Measurements from ENCODE around the gene MAML3.

MAML3 gene

GRCh38 chr4:139896091-139896604 lies 257.8 kb downstream of the MAML3 start:
- FAIRE-seq = no peak
- no peak for DNase-seq (ENCODE audit: insufficient read length, low spot score)
- no peak for TF ChIP-seq POLR2A (IDR thresholded peaks at IDR 0.05; ENCODE audit: low read depth, low read length)

GRCh38 chr4:139893801-139894200 lies 260.2 kb downstream of the MAML3 start:
- no peak for TF ChIP-seq POLR2A (IDR thresholded peaks at IDR 0.05; ENCODE audit: low read depth, low read length)
- FAIRE-seq (no peak), DNase-seq (ENCODE audit: insufficient read length, low spot score) (no peak)

GRCh38 chr4:139892973-139893736 lies 260.8 kb downstream of the MAML3 start:
- DNase-seq (ENCODE audit: insufficient read length, low spot score) = no peak
- TF ChIP-seq POLR2A (IDR thresholded peaks at IDR 0.05; ENCODE audit: low read depth, low read length) = no peak
- no peak for FAIRE-seq

GRCh38 chr4:139890816-139891215 lies 263.2 kb downstream of the MAML3 start:
- FAIRE-seq (no peak), DNase-seq (ENCODE audit: insufficient read length, low spot score) (no peak)
- no peak for TF ChIP-seq POLR2A (IDR thresholded peaks at IDR 0.05; ENCODE audit: low read depth, low read length)

GRCh38 chr4:139889901-139890300 lies 264.1 kb downstream of the MAML3 start:
- no peak for TF ChIP-seq POLR2A (IDR thresholded peaks at IDR 0.05; ENCODE audit: low read depth, low read length)
- FAIRE-seq (no peak), DNase-seq (ENCODE audit: insufficient read length, low spot score) (no peak)

GRCh38 chr4:139889264-139889663 lies 264.7 kb downstream of the MAML3 start:
- DNase-seq (ENCODE audit: insufficient read length, low spot score) = no peak
- no peak for FAIRE-seq
- TF ChIP-seq POLR2A (IDR thresholded peaks at IDR 0.05; ENCODE audit: low read depth, low read length) = no peak

- TF ChIP-seq POLR2A (IDR thresholded peaks at IDR 0.05; ENCODE audit: low read depth, low read length) = no peak
- FAIRE-seq (no peak), DNase-seq (ENCODE audit: insufficient read length, low spot score) (no peak)
Measured at GRCh38 chr4:139887962-139888735, 265.8 kb downstream of the MAML3 start.

- no peak for DNase-seq (ENCODE audit: insufficient read length, low spot score)
- FAIRE-seq = no peak
- no peak for TF ChIP-seq POLR2A (IDR thresholded peaks at IDR 0.05; ENCODE audit: low read depth, low read length)
Measured at GRCh38 chr4:139887376-139887802, 266.6 kb downstream of the MAML3 start.

GRCh38 chr4:139886798-139887197 lies 267.2 kb downstream of the MAML3 start:
- TF ChIP-seq POLR2A (IDR thresholded peaks at IDR 0.05; ENCODE audit: low read depth, low read length) = no peak
- FAIRE-seq = no peak
- DNase-seq (ENCODE audit: insufficient read length, low spot score) = no peak

GRCh38 chr4:139884438-139884837 lies 269.5 kb downstream of the MAML3 start:
- FAIRE-seq (no peak), DNase-seq (ENCODE audit: insufficient read length, low spot score) (no peak)
- no peak for TF ChIP-seq POLR2A (IDR thresholded peaks at IDR 0.05; ENCODE audit: low read depth, low read length)

GRCh38 chr4:139880841-139881240 lies 273.1 kb downstream of the MAML3 start:
- no peak for DNase-seq (ENCODE audit: insufficient read length, low spot score)
- TF ChIP-seq POLR2A (IDR thresholded peaks at IDR 0.05; ENCODE audit: low read depth, low read length) = no peak
- no peak for FAIRE-seq

- no peak for DNase-seq (ENCODE audit: insufficient read length, low spot score)
- no peak for TF ChIP-seq POLR2A (IDR thresholded peaks at IDR 0.05; ENCODE audit: low read depth, low read length)
- no peak for FAIRE-seq
Measured at GRCh38 chr4:139878050-139878449, 275.9 kb downstream of the MAML3 start.

- FAIRE-seq = no peak
- no peak for TF ChIP-seq POLR2A (IDR thresholded peaks at IDR 0.05; ENCODE audit: low read depth, low read length)
- no peak for DNase-seq (ENCODE audit: insufficient read length, low spot score)
Measured at GRCh38 chr4:139876337-139876941, 277.5 kb downstream of the MAML3 start.

GRCh38 chr4:139875411-139875825 lies 278.6 kb downstream of the MAML3 start:
- DNase-seq (ENCODE audit: insufficient read length, low spot score) (no peak), FAIRE-seq (no peak)
- no peak for TF ChIP-seq POLR2A (IDR thresholded peaks at IDR 0.05; ENCODE audit: low read depth, low read length)
